ENCODE results near the gene WASHC2A.
"Not testable (repeated sequence)": the region's sequence is repeated elsewhere in the genome, so short reads cannot be mapped to it uniquely, and the experiment has no call there.

WASHC2A gene

DNA sequence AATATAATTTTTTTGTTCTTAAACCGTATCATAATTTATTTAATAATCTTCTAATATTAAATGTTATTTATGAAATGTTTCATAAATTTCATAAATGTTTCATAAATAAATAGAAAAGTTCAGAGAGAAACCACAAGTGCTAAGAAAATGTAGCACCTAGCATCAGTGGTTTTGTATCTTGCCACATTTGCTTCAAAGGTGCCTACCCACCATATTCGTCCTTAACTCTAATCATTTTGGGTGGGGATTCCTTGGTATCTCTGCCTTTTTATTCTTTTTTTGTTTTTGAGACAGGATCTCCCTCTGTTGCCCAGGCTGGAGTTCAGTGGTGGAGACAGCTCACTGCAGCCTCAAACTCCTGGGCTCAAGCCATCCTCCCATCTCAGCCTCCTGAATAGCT lies 7.4 kb downstream of the WASHC2A start:
- DNase-seq: not testable (repeated sequence)

DNA sequence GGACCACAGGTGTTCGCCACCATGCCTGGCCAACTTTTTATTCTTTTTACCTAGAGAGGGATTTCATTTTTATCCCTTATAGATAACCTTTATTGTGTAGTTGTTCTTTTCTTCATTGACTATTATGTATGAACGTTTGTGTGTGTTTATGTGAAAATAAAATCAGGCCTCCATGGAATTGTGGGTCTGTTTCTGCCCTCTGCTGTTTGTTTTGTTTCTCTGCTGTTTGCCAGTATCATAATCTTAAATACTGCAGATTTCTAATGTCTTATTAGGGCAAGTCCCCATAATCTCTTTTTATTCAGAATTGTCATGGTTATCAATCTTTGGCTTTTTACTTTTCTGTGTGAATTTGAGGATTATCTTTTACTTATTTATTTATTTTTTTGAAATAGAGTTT lies 7.8 kb downstream of the WASHC2A start:
- DNase-seq: not testable (repeated sequence)

DNA sequence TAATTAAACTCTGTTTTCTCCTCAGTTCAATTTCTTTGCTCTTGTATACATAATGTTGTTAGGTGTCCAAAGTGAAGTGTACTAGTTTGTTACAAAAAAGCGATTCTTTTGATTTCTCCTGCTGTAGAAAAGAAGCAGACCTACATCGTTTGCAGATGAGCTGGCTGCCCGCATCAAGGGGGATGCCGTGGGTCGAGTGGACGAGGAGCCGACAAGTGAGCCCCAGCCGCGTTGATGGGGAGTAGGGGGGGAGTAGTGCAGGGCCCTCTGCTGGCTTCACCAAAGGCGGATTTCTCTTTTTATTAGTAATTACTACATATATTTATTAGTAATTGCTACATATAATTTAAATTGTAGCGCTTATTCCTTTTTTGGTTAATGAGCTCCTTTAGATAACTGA lies 23.6 kb downstream of the WASHC2A start:
- DNase-seq: not testable (repeated sequence)

DNA sequence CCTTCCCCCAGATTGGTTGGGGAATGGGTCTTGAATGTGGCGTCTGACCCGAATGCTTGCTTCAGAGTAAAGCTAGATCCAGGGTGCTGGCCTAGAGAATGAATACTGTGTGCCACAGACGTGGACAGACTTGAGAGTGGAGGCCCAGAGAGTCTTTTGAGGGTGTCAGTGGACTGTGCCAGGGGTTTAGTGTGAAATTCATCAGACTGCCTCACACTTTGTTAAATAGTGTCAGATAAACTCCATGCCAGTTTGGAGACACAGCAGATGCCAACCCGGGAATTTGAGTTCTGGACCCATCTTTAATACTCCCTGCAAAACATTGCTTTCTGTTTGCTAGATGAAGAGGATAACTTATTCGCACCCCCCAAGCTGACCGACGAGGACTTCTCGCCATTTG lies 25.2 kb downstream of the WASHC2A start:
- DNase-seq: not testable (repeated sequence)

DNA sequence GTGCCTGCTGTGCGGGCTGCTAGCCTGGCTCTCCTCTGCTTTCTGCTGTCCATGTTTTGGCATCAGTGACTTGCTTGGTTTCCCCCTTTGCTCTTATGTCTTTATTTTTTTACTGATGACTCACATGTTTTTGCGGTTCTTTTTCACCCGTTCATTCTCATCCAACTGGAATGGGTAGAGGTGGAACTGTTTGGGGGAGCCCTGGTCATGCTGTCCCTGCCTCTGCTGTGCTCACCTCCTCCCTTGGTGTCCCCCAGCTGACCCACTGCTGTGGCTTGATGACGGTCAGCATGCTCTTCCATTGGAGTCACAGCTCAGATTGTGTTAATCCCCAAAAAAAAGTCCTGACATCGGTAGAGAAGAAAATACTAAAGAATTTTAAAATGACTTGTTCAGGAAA lies 26.9 kb downstream of the WASHC2A start:
- not testable (repeated sequence) for DNase-seq

DNA sequence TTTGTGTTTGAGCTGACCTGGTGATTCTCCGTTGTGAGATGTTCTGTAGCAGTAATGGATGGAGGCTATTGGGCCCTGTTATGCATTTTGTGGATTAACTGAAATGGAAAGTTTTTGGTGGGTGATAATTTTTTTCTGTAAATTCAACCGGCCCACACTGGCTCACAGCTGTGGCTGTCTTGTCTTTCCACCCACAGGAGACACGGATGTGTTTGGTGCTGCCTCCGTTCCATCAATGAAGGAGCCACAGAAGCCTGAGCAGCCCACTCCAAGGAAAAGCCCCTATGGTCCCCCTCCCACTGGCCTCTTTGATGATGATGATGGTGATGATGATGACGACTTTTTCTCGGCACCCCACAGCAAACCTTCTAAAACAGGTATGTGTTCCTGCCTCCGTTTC lies 27.6 kb downstream of the WASHC2A start:
- DNase-seq: not testable (repeated sequence)

DNA sequence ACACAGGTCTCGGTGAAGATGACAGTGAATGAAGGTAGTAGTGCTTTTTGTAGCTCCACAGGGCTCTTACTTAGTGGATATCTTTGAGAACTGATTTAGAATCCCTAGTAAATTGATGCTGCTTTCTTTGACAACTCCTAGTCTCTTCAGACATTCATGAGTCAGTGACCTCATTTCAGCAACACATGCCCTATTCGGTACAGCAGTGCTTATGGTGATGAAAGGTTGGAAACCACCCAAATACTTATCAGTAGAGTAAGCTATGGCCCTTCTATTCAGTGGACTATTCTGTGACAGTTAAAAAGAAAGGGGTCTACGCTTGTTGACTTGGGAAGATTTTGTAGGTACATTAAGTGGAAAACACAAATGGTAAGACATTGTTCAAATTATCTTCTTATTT lies 29.0 kb downstream of the WASHC2A start:
- DNase-seq: not testable (repeated sequence)

DNA sequence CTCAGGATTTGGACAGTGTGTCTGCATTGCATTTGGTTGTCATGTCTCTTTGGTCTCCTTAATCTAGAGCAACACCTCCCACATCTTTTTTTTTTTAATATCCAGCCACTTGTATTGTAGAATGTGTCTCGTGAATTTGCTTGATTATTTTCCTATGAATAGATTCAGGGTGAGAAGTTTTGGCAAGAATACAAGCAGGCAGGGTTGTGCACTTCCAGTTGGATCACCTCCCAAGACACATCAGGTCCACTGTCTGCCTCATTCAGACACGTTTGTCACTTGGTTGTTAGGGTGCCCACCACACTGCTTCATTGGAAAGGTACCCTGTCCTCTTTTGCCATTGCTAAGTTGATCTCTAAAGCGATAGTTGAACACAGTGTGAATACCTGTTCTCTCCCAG lies 30.9 kb downstream of the WASHC2A start:
- not testable (repeated sequence) for DNase-seq

DNA sequence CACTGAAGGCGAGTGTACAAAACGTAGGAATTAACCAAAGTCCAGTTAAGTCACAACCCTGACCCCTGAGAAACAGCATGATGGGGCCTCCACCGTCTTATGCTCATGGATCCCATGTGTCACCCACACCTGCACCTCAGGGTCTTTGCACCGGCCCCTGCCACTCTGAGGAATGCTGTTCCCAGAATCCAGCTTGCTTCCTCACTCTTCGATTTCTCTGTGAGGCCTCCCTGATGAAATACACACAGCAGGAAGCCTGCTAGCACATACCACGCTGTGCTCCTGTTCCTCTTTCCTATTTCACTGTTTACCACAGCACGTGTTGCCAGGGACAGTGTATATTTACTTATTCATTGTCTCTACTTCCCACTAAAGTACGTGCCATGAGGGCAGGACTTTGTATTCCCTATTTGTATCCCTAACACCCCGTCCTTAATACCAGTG lies 33.4 kb downstream of the WASHC2A start:
- DNase-seq: not testable (repeated sequence)

DNA sequence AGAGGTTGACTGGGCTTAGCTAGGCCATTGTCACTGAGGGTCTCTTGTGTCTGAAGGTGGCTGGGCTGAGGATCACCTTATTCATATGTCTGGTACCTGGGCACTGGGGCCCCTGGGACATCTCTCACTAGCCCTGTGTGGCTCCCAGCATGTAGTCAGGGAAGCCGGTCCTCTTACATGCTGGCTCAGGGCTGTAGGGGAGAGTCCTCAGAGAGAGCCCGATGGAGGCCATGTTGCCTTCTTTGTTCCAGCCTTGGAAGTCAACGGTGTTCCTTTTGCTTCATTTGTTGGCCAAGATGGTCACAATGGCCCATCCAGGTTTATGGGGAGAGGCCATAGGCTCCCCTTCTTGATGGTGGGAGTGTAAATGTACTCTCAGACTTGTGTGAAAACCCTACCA lies 34.0 kb downstream of the WASHC2A start:
- not testable (repeated sequence) for DNase-seq

DNA sequence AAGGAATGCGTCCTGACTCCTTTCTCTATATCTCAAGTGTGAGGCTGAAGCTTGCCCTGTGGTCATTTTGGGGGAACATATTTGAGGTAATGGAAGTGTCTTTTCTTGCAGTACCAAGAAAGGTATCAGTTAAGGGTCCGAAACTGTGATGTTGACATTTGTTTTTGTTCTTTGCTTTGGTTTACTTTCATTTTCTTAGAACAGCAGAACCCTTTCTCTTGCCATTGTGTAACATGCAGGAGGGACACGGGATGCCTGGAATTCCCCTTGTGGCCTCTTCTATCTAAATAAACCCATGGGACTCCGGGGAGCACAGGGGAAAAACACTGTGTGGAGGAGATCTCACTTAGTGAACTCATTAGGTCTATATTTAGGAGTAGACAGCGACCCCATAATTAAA lies 34.5 kb downstream of the WASHC2A start:
- DNase-seq: not testable (repeated sequence)

DNA sequence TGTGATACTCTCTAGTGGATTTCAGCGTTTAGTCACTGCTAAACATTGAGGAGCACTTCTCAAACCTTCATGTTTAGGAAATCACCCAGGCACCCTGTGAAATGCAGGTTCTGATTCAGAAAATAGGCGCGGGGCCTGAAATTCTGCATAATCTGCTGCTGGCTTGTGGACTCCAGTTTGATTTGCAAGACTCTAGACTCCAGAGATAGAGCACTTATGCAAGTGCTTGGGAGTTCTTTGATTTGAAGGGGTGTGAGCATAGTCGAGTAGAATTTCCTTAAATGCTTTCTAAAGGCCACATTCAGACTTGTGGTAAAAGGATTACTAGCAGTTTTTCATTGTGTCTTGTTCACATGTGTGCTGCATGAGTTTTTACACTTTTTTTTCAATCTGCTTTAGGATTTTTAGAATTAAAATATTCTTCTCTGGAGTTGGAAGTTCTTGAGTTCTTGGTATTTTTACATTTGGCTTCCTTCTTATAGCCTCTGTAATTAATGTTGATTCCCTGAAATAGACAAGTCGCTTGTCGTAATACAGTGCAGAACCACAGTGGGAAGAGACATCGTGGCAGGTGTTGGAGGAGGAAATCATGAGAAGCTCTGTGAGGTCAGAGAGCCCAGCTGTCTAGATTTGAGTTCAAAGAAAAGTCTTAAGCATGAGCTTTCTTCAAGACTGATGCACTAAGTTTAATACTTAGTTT lies 41.4 kb downstream of the WASHC2A start:
- not testable (repeated sequence) for DNase-seq

DNA sequence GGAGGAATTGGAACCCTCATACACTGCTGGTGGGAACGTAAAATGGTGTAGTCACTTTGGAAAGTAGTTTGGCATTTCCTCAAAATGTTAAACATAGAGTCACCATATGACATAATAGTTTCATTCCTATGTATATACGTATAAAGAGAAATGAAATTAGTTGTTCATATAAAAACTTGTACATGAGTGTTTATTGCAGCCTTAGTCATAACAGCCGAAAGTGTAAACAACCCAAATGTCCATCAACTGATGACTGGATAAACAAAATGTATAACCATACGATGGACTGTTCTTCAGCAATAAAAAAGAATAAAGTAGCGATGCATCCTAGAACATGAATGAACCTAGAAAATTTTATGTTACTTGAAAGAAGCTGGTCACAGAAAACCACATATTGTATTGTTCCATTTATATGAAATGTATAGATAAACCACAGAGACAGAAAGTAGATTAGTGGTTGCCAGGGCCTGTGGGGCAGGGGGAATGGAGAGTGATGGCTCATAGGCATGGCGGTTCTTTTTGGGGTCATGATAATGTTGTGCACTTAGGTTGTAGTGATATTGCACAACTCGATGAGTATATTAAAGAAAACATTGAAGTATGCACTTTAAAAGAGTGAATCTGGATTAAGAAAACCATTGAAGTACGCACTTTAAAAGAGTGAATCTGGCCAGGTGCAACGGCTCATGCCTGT lies 44.8 kb downstream of the WASHC2A start:
- DNase-seq: not testable (repeated sequence)

DNA sequence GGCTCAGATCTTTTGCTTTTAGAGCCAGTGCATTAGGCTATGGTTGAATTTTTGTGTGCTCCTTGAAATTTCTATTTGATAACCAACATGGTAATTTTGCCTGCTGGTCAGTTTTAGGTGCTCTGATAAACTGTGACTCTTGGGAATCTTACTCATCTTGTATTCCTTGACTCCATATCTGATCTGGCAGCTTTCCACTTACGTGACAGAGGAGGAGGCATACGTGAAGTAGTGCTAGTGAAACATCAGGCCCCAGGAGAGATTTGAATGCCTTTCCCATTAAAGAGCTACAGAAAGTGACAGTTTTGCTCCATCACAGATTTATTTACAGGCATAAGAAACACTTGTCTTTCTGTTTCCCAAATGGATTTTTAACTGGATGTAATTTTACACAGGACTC lies 59.0 kb downstream of the WASHC2A start:
- DNase-seq: not testable (repeated sequence)

DNA sequence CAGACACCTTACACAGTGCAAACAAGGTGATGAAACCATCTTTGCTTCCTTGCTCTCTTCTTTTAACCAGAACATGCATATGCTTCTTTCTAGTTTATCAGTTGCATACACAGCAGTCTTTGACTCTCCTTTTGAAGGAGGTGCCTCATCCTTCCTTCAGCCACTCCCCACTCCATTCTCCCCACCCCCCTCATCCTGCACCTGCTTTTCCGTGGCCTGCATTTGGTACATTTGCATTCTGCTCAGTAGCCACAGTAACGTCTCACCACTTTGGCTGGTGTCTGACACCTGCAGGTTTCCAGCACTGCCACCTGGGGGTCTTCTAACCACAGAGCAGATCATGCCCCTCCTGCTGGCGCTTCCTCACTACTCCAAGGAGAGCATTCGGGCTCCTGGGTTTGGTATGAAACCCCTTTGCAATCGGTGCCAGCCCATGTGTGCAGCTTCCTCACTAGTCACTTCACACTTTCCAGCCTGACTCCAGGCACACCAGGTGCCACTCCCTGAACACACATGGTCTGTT lies 60.1 kb downstream of the WASHC2A start:
- DNase-seq: not testable (repeated sequence)

DNA sequence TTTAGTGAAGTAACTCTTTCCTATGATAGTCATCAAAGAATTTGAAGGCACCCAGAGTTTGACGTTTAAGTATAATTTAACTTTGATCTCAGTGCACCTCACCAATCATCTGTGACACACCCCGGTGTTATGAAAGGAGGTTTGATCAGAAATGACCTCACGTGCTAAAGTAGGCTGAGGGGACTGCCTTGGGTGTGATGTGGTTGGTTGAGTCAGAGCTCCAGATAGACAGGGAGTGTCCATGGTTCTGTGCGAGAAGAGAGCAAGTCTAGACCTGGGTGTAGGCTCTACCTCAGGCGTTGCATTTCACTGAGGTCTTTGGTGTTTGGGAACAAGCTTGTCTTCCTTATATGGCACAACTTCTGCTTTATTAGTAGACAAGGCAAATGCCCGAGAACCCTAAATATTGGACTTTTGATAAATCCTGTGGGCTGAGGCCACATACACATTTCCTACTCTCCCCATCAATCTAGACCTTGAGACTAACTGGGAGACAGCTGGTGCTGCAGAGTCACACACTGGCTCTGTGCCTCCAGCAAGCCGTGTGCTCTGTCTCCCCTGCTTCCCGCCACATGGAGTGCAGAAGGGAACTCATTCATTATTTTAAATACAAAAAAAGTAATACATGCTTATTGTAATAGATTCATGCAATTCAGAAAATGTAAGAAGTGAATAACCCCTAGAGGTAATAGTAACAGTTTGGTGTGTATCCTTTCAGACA lies 63.7 kb downstream of the WASHC2A start:
- not testable (repeated sequence) for DNase-seq

DNA sequence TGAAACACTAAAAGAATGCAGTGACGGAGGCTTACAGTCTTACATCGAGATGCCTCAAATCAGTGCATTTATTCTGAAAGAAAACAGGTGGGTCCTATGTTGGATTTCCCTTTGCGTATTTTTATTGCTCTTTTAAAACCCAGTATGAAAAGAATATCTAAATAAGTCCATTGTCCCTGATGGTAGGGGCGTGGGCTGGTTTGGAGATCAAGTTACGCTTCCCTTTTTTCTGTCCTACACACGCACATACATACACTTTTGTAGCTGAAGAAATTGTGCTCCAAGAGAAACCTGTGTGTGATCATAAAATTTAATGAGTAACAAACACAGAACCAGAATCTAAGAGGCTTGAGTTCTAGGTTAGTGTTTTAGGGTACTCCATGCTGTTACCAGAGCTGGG lies 64.6 kb downstream of the WASHC2A start:
- DNase-seq: not testable (repeated sequence)

DNA sequence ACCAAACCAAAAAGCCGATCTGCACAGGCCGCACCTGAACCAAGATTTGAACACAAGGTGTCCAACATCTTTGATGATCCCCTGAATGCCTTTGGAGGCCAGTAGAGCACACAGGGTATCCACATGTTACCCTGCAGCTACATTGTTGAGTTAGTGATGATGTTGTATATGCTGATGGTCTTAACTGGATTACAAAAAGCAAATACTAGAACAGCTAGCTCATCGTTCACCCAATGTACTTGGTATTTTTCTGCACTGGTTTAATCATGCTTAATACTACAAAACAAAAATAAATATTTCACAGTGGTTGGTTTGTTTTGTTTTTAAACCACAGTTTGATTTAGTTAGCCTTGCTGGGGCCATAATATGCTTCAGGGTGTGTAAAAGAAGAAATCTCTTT lies 65.1 kb downstream of the WASHC2A start:
- DNase-seq: not testable (repeated sequence)

DNA sequence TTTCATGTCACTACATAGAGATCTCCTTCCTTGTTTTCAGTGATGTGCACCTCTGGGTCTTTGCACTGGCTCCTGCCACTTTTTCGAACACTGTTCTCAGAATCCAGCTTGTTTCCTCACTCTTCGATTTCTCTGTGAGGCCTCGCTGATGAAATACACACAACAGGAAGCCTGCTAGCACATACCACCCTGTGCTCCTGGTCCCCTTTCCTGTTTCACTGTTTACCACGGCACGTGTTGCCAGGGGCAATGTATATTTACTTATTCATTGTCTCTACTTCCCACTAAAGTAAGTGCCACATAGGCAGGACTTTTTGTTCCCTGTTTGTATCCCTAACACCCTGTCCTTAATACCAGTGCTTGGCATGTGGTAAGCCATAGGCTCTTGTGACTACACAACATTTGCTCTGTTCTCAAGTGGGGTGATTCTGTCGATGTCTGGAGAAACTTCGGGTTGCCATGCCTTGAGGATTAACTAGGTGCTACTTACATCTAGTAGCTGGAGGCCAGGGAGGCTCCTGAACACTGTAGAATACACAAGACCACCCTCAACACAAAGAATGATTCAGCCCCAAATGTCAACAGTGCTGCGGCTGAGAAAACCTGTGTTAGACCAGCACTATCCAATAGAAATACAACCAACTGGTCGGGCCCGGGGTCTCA lies 75.9 kb downstream of the WASHC2A start:
- DNase-seq: not testable (repeated sequence)

DNA sequence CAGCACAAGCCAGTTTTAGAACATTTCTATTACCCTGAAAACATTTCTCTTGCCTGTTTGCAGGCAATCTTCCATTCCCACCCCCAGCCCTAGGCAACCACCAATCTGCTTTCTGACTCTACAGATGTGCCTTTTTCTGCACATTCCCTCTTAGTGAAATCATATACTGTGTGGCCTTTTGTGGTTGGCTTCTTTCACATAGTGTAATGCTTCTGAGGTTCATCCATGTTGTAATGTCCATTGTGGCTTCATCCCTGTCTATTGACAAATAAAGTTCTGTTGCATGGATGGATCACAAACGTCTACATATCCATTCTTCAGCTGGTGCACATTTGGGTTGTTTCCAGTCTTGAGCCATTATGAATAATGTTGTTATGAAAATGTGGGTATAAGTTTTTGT lies 77.8 kb downstream of the WASHC2A start:
- not testable (repeated sequence) for DNase-seq

DNA sequence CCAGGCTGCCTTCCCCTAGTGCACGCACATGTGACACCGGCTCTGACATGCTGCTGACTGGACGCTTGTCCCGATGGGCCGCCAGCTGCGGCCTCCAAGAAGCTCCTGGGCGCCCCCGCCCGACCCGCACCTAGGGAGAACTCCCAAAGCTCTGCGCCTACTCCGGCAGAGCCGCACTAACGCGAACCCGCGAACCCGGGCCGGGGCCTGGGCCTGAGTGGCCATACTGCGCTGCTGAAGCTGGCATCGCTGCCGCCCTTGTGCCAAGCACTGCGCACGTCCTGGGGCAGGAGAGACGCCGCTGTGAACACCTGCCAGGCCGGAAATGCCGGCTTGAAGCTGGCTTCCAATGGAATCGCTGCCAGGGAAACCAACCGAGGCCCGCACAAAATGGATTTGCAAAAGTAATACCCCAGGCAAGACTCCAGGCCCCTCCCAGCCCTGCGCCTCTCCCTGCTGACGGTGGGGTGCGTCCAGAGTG lies 85.1 kb downstream of the WASHC2A start:
- DNase-seq: no peak

DNA sequence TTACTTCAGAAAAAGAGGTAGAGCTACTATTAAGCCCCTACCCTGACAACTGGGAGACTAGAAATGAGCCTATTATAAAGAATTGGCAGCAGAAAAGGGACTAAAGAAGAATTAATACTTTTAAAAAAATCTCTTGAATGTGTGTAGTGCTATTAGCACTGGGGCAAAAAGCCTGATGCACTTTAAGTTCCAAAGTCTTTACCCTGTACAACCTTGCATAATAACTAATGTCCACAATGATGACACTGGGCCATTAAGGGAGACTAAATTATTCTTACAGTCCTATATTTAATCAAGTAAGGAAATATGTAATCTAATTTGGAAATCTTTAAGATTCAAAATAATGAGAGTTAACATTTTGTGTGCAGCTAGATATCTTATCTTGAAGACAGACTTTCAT lies 90.1 kb downstream of the WASHC2A start:
- DNase-seq: not testable (repeated sequence)

DNA sequence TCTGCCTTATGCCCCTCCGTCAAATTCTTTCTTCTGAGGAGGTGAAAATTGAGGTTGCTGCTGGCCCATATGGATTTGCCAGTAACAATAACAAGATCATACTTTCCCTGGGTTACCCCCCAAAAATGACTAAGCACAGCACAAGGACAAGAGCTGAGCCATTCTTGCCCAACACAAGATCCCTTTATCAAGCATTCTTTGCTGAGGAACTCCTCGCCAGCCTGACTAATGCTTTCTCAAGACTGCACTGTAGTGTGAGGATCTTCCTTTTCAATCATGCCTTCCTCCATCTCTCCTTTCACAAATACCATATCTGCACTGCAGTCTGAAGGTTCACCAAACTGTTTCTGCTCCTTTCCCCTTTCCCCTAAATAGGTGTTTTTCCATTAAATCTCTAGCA lies 92.1 kb downstream of the WASHC2A start:
- not testable (repeated sequence) for DNase-seq
